NOMO-1 treated with dmso at 0.1 percent for 144 hours (cell line): ENCODE data around the gene VAMP3.
A peak's percentile ranks its signal among the peaks of the same experiment; 100 is the strongest.

Experiments
- DNase-seq: peaks from one replicate; lab custom pipeline; 2025; ENCODE audit not compliant: unreplicated experiment; lab: John Stamatoyannopoulos, UW

VAMP3 gene

GRCh38 chr1:7770997-7771822 is at the start of gene VAMP3:
Gene VAMP3 (plus strand): TSS chr1:7771296. CDS start chr1:7771384, 88 bp downstream.
- peak; percentile 36 for DNase-seq

GRCh38 chr1:7721940-7722669 is 49.0 kb upstream of the VAMP3 start:
- no peak for DNase-seq

DNA sequence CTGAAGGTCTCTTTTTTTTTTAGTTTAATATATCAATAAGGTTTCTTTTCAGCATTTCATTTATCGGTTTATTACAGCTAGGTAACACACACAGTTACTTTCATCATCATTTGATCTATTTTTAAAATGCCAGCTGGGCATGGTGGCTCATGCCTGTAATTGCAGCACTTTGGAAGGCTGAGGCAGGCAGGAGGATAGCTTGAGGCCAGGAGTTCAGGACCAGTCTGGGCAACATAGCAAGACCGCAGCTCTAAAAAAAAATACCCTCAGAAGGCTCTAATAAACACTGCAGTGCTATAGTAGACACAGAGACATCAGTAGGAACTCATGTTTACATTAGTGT is 48.5 kb upstream of the VAMP3 start:
- DNase-seq: no peak

DNA sequence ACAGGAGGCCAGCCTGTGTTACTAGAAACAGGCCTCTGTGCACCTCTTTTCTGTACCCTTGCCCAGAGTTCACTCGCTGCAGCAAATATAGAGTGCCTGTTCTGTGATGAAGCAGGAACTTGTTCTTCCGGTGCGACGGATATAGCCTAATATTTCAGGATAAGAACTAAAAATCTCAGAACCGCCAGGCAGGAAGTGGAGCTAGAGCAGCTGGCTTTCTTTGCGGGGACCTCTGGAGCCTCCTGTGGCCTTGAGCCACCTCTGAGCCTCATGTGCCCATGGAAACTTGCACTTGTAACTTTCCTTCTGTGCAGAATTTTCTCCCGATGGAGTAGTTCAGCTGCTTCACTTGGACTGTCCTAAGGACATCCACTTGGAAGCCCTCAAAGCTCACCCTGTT is 44.5 kb upstream of the VAMP3 start:
- no peak for DNase-seq

DNA sequence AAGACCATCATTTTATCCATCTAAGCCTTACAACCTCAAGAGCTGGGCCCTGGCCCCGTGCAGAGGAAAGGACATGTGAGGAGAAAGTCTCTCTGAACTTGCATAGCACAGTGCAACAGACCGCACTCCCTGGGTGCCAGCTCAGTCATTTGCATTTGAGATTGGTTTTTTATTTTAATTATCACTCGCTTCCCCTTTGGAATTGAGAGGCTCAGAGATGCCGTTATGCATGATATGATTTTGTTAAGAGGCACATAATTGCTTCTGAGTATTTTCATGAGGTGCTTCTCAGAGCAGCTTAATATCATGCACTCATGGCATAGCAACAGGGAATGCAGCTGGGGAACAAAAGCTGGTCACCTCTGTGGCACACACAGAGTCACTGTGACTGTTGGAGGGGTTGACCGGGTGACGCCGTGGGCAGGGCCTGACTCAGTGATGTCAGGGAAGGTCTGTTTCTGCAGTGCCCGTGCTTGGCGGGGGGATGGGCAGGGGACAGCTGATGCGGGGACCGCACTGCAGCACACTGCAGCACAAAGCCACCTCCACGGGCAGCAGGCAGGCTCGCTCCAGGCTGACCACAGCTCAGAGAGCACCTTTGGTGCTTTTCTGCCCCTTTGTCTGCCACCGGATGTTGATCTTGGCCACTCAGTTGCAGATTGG is 43.2 kb upstream of the VAMP3 start:
- DNase-seq: no peak

GRCh38 chr1:7729761-7730160 is 41.3 kb upstream of the VAMP3 start:
- DNase-seq: no peak

DNA sequence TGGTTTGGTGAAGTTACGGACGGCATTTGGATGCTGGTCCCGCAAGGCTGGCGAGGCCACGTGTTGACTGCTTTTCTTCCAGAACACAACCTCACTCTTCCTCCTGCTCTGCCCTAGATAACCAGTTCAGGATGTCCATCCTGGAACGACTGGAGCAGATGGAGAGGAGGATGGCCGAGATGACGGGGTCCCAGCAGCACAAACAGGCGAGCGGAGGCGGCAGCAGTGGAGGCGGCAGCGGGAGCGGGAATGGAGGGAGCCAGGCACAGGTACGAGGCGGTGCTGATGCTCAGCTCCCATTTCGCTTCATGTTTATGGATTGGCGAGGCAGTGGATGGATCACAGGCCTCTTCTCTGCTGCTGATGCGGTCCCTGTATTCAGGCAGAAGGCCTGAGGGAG is 38.8 kb upstream of the VAMP3 start:
- no peak for DNase-seq

GRCh38 chr1:7733276-7733675 is 37.8 kb upstream of the VAMP3 start:
- DNase-seq: no peak

DNA sequence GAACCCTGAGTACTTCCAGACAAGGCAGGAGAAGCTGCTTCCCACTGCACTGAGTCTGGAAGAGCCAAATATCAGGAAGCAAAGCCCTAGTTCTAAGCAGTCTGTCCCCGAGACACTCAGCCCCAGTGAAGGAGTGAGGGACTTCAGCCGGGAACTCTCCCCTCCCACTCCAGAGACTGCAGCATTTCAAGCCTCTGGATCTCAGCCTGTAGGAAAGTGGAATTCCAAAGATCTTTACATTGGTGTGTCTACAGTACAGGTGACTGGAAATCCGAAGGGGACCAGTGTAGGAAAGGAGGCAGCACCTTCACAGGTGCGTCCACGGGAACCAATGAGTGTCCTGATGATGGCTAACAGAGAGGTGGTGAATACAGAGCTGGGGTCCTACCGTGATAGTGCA is 33.1 kb upstream of the VAMP3 start:
- no peak for DNase-seq

GRCh38 chr1:7743346-7743745 is 27.8 kb upstream of the VAMP3 start:
- no peak for DNase-seq

DNA sequence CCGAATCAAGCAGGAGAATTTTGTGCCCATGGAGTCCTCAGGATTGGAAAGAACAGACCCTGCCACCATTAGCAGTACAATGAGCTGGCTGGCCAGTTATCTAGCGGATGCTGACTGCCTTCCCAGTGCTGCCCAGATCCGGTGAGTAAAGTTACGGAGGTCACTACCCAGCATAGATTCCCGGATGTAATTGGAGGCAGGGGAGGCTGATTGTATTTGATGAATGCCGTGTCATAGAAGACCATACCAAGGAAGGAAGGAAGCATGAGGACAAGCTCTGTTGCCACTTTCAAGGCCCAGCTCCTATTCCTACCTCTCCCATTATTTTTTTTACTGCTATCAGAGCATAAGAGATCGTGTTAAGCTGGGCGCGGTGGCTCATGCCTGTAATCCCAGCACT is 26.2 kb upstream of the VAMP3 start:
- no peak for DNase-seq

DNA sequence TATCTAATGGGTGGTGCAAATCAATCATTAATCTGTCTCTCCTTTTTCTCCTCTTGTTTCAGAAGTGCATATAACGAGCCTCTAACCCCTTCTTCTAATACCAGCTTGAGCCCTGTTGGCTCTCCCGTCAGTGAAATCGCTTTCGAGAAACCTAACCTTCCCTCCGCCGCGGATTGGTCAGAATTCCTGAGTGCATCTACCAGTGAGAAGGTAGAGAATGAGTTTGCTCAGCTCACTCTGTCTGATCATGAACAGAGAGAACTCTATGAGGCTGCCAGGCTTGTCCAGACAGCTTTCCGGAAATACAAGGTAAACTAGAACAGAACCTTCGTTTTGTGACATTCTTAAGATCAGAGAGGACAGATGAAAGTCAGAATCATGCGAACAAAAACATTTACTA is 25.3 kb upstream of the VAMP3 start:
- no peak for DNase-seq

DNA sequence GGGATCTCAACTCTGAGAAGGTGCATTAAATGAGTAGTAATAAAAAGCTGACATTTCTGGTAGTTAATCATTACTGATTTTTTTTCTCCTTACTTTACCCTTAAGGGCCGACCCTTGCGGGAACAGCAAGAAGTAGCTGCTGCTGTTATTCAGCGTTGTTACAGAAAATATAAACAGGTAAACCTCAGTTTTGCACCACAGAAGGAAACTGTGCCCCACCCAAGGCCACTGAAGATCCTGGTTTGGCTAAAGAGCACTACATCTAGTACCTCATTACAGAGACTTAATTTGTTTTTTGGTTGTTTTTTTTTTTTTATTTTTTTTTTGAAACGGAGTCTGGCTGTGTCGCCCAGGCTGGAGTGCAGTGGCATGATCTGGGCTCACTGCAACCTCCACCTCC is 23.5 kb upstream of the VAMP3 start:
- no peak for DNase-seq

- DNase-seq: no peak
Observed at GRCh38 chr1:7749126-7749525, 22.0 kb upstream of the VAMP3 start.

DNA sequence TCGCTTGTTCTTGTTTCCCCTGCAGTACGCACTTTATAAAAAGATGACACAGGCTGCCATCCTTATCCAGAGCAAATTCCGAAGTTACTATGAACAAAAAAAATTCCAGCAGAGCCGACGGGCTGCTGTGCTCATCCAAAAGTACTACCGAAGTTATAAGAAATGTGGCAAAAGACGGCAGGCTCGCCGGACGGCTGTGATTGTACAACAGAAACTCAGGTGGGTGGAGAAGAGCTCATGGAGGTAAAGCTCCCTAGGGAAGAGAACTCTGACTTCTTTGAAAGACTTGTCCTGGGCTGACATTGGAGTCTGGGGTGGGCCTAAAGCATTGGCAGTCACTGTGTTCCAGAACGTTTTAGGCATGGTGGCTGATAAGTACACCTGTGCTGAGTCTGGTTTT is 19.9 kb upstream of the VAMP3 start:
- no peak for DNase-seq

DNA sequence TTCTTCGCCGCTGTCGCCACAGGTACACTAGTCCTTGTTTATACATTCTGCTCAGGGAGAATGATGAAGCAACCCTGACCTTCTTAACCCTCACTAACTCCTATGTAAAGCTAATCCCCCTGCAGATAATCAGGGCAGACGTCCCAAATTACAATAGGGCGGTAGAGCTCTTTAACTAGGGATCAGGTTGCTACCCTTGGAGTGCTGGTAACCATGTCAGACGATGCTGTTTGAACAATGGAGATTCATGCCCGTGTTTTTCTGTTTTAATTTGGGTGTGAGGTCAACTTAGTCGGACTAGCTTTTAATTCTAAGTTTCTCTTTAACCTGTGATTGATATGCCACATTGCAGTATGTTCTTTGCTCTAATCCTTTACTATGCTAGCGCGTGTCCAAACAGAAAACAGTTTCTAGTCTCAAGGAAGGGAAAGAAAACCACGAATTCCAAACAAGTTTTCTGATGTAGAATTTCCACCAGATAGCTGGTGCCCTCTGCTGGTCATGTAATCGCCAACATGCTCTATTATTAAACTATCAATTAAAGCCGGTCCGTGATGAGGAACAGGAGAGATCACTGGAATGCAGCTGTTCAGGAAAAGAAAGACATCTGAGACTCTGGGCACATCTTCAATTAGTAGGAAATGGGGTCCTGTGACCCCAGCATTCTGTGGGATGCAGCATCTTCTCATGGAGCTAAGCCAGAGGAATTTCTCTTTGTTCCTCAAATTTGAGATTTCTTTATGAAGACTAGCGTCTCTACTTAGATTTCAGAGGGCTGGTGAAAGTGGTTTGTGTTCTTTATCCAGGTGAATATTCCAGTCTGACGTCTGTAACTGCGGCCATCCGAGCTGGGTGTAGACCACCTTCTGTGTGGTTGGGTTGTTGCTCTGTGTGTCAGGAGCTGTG is 18.3 kb upstream of the VAMP3 start:
- no peak for DNase-seq

GRCh38 chr1:7753641-7754040 is 17.5 kb upstream of the VAMP3 start:
- no peak for DNase-seq

GRCh38 chr1:7754234-7754633 is 16.9 kb upstream of the VAMP3 start:
- no peak for DNase-seq

DNA sequence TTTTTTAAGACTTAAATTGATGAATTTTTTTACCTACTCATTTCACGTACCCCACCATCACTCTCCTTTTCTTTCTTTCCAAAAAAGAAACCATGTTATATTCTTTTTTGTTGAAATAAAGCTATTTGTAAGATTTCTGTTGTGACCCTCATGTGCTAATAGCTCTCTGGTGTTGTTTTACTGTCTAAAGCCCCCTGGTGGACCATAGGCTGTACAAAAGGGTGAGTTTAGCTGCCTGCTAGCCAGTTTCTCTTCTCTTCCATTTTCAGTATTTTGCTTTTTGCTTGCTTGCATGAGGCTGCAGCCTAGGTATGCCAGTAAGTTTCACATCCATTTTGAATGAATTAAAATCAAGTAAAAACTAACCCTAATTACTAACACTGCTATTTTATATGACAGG is 15.6 kb upstream of the VAMP3 start:
- no peak for DNase-seq

- DNase-seq: no peak
Observed at GRCh38 chr1:7760245-7760644, 10.9 kb upstream of the VAMP3 start.

DNA sequence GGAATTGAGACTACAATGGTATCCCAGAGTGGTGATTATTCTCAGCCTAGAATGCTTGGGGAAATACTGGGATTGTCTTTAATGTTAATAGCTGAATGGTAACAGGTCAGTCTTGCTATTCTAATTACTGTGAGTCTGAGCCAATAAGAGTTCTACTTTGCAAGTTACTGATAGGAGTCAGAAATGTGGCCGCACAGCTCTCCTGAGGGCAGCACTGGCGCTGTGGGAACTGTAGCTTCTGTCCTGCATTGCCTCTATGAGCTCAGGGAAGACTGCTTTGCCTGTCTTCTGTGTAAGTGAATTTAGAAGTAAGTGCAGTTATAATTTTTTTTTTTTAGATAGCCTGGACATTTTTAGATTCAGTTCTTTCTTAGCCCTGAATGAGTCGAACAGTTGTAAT is 10.0 kb upstream of the VAMP3 start:
- DNase-seq: no peak
